HepG2 (cell line): ENCODE data around the gene CES2. TPM values are rescaled to one million over a fixed set of nuclear protein-coding genes. Genes with fewer than 3 reads are reported as not detected.

ENCODE experiments used
- BRF2 ChIP-seq: sonication (generic); formaldehyde crosslinking; IDR thresholded peaks from 2 replicates; pipeline ENCODE4 v1.8.1; 2022; ENCODE audit warnings: mild to moderate bottlenecking, missing genetic modification reagents
- CHCHD3 ChIP-seq: sonication (generic); formaldehyde crosslinking; IDR thresholded peaks from 2 replicates; pipeline ENCODE4 v1.8.0; 2022; ENCODE audit warnings: mild to moderate bottlenecking, missing genetic modification reagents, moderate library complexity
- DRAP1 ChIP-seq: IDR thresholded peaks from 2 replicates; pipeline ENCODE4 v1.6.1; 2016; ENCODE audit warnings: missing genetic modification reagents, missing compliant biosample characterization
- MTF1 ChIP-seq: sonication (generic); formaldehyde crosslinking; IDR thresholded peaks from 2 replicates; pipeline ENCODE4 v1.5.0; 2020; ENCODE audit warnings: missing genetic modification reagents
- NFAT5 ChIP-seq: sonication (generic); formaldehyde crosslinking; IDR thresholded peaks from 2 replicates; pipeline ENCODE4 v1.4.0; 2020; ENCODE audit warnings: missing genetic modification reagents
- PAWR ChIP-seq: sonication (generic); formaldehyde crosslinking; IDR thresholded peaks from 2 replicates; pipeline ENCODE4 v1.4.0; 2020; ENCODE audit warnings: missing genetic modification reagents, mild to moderate bottlenecking, borderline replicate concordance
- RBM39 ChIP-seq: fragments of 200-400 bp; formaldehyde crosslinking; IDR thresholded peaks from one replicate; pipeline ENCODE4 v1.6.1; 2018; ENCODE audit warnings: antibody characterized with exemption, mild to moderate bottlenecking, low read depth, low read length; ENCODE audit not compliant: poor library complexity, severe bottlenecking
- SRY ChIP-seq: sonication (generic); formaldehyde crosslinking; IDR thresholded peaks from 2 replicates; pipeline ENCODE4 v1.8.0; 2022; ENCODE audit warnings: mild to moderate bottlenecking, missing genetic modification reagents
- TCF7L2 ChIP-seq: IDR thresholded peaks from 2 replicates; pipeline ENCODE4 v1.6.1; 2011; ENCODE audit warnings: mild to moderate bottlenecking, low read depth, low read length, moderate library complexity
- TFDP1 ChIP-seq: IDR thresholded peaks from 2 replicates; pipeline ENCODE4 v1.6.1; 2016; ENCODE audit warnings: missing compliant biosample characterization, missing genetic modification reagents, borderline replicate concordance
- ZMYM3 ChIP-seq: sonication (generic); formaldehyde crosslinking; IDR thresholded peaks from 2 replicates; pipeline ENCODE4 v1.5.1; 2020; ENCODE audit warnings: mild to moderate bottlenecking, missing genetic modification reagents
- ZNF281 ChIP-seq: sonication (generic); formaldehyde crosslinking; IDR thresholded peaks from 2 replicates; pipeline ENCODE4 v1.4.0; 2020; ENCODE audit warnings: missing genetic modification reagents, borderline replicate concordance
- ZNF3 ChIP-seq: IDR thresholded peaks from 2 replicates; pipeline ENCODE4 v1.7.0; 2017; ENCODE audit warnings: inconsistent platforms
- ZNF414 ChIP-seq: sonication (generic); formaldehyde crosslinking; IDR thresholded peaks from 2 replicates; pipeline ENCODE4 v1.5.0; 2020; ENCODE audit warnings: missing genetic modification reagents
- ZNF614 ChIP-seq: IDR thresholded peaks from 2 replicates; pipeline ENCODE4 v1.6.1; 2018; ENCODE audit warnings: missing biosample characterization, missing genetic modification reagents, inconsistent platforms, borderline replicate concordance
- ZNF746 ChIP-seq: sonication (generic); formaldehyde crosslinking; IDR thresholded peaks from 2 replicates; pipeline ENCODE4 v1.8.0; 2022; ENCODE audit warnings: mild to moderate bottlenecking, missing genetic modification reagents
- ZNF766 ChIP-seq: sonication (generic); formaldehyde crosslinking; IDR thresholded peaks from 2 replicates; pipeline ENCODE4 v1.5.0; 2020; ENCODE audit warnings: missing genetic modification reagents, borderline replicate concordance
- polyA plus RNA-seq, 8 experiments: library from polyadenylated mRNA; depleted of rRNA in 3 of 8; stranded (reverse) in 7 of 8; unstranded in 1 of 8; fragments of >200 nt; fragmentation: Illumina TruSeq in 4 of 8; extraction: Trizol in 4 of 8; gene quantifications; 2 replicates each; pipeline versions ENCODE4 v1.2.1 to v1.2.3, GENCODE V29; 2011 to 2016; ENCODE audit warnings: low read depth in 4 of 8, missing spikeins in 1 of 8, mixed read lengths in 1 of 8; ENCODE audit not compliant: insufficient read depth in 1 of 8
- total RNA-seq, 5 experiments: library from RNA; depleted of rRNA; stranded (reverse); fragments of >200 nt; fragmentation: Illumina TruSeq; extraction: Trizol; gene quantifications; 2 replicates each; pipeline ENCODE4 v1.2.3, GENCODE V29; 2016; ENCODE audit warnings: low read depth in 1 of 5

The CES2 gene
- total and polyA plus RNA-seq, 2 of the 13 experiments (the other 11 are each of a cell fraction or from before 2014, with no cell fraction given), result 50.6 to 63.8 TPM

GRCh38 chr16:66961065-66961744 lies 25.9 kb downstream of the CES2 start, which contains the start of gene CES3 (continued):
- TF ChIP-seq NFAT5 (CRISPR knock-in tag), result no peak; the same call in 1 of the 2 replicates
- no peak for TF ChIP-seq ZNF766
- no peak for TF ChIP-seq MTF1
- TF ChIP-seq CHCHD3 (CRISPR knock-in tag), result no peak
- no peak for TF ChIP-seq SRY
- TF ChIP-seq ZNF746 (CRISPR knock-in tag), result no peak; the same call in 1 of the 2 replicates
- TF ChIP-seq TCF7L2, result no peak
- TF ChIP-seq DRAP1 (CRISPR knock-in tag), result peak; percentile 64; the same call in 1 of the 2 replicates
- no peak for TF ChIP-seq ZNF3 (CRISPR knock-in tag)
- TF ChIP-seq ZMYM3 (CRISPR knock-in tag), result peak; percentile 54
- TF ChIP-seq RBM39, result no peak
- no peak for TF ChIP-seq BRF2 (CRISPR knock-in tag)
- TF ChIP-seq ZNF281 (CRISPR knock-in tag), result no peak
- TF ChIP-seq PAWR (CRISPR knock-in tag), result 0 out of 2 replicates have a peak, but pooled peaks have one; percentile 64
- peak; percentile 69; the same call in 1 of the 2 replicates for TF ChIP-seq ZNF614
- TF ChIP-seq TFDP1 (CRISPR knock-in tag), result no peak
- TF ChIP-seq ZNF414 (CRISPR knock-in tag), result 0 out of 2 replicates have a peak, but pooled peaks have one; percentile 68
